ENCODE data around the gene MORN1.

MORN1 gene

DNA sequence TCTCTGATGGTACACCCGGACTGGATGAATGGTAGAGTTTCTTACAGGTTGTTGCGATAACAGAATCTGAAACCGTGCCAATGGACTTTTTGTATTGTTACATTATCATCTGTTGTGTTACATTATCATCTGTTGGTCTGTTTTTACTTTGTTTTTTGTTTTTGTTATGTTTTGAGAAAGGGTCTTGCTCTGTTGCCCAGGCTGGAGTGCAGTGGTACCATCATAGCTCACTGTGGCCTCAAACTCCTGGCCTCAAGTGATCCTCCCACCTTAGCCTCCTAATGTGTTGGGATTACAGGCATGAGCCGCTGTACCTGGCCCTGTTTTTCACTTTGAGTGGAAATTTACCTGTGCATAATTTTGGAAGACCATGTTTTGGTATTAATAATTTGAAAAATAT lies 31.2 kb upstream of the MORN1 start:
- H2AFZ ChIP-seq (ENCODE audit: low read length): no peak overlapping the region
- H3F3A ChIP-seq (ENCODE audit: insufficient read depth, low read length): no peaks in the 10 kb centered on the region
- TF ChIP-seq EZH2 (IDR thresholded peaks at IDR 0.05; ENCODE audit: borderline replicate concordance, low read length): no peak
- TF ChIP-seq CTCF (IDR thresholded peaks at IDR 0.05; ENCODE audit: low read length): no peak
- no peak overlapping the region for H3K9ac ChIP-seq (ENCODE audit: low read length)
- H3K4me1 ChIP-seq (ENCODE audit: insufficient read depth, low read length, severe bottlenecking): no peaks in the 10 kb centered on the region
- no peaks in the 10 kb centered on the region; the same call in 1 of the 2 replicates for H3K9me3 ChIP-seq (ENCODE audit: low read length)
- H3K27ac ChIP-seq (ENCODE audit: low read depth, low read length, poor library complexity, severe bottlenecking): no peak overlapping the region
- no peaks in the 10 kb centered on the region for H4K20me1 ChIP-seq (ENCODE audit: insufficient read depth, low read length)
- H3K4me3 ChIP-seq (ENCODE audit: low read depth, low read length, poor library complexity, severe bottlenecking): no peak overlapping the region
- H3K36me3 ChIP-seq (ENCODE audit: insufficient read depth, low read length): no peaks in the 10 kb centered on the region; the same call in 1 of the 2 replicates
- no peaks in the 10 kb centered on the region for H3K9me2 ChIP-seq (ENCODE audit: low read depth, low read length)
- no peaks in the 10 kb centered on the region for H3K79me2 ChIP-seq (ENCODE audit: insufficient read depth, low read length)
- H3K27me3 ChIP-seq (ENCODE audit: insufficient read depth, low read length): peaks cover 4% of the 10 kb centered on the region; the same call in 1 of the 2 replicates
- no peak overlapping the region for H3K4me2 ChIP-seq (ENCODE audit: low read length)

GRCh38 chr1:2419416-2419815 lies 28.1 kb upstream of the MORN1 start:
- H2AFZ ChIP-seq (ENCODE audit: low read length): no peak overlapping the region
- no peak overlapping the region for H3K4me3 ChIP-seq (ENCODE audit: low read depth, low read length, poor library complexity, severe bottlenecking)
- H3K27ac ChIP-seq (ENCODE audit: low read depth, low read length, poor library complexity, severe bottlenecking): no peak overlapping the region
- H3K9me3 ChIP-seq (ENCODE audit: low read length): no peaks in the 10 kb centered on the region; the same call in 1 of the 2 replicates
- no peak overlapping the region for H3K4me2 ChIP-seq (ENCODE audit: low read length)
- TF ChIP-seq CTCF (IDR thresholded peaks at IDR 0.05; ENCODE audit: low read length): no peak
- TF ChIP-seq EZH2 (IDR thresholded peaks at IDR 0.05; ENCODE audit: borderline replicate concordance, low read length): no peak
- no peaks in the 10 kb centered on the region for H4K20me1 ChIP-seq (ENCODE audit: insufficient read depth, low read length)
- no peaks in the 10 kb centered on the region; the same call in 1 of the 2 replicates for H3K36me3 ChIP-seq (ENCODE audit: insufficient read depth, low read length)
- H3K9me2 ChIP-seq (ENCODE audit: low read depth, low read length): no peaks in the 10 kb centered on the region
- H3K4me1 ChIP-seq (ENCODE audit: insufficient read depth, low read length, severe bottlenecking): peaks cover 7% of the 10 kb centered on the region
- H3K27me3 ChIP-seq (ENCODE audit: insufficient read depth, low read length): peaks cover 4% of the 10 kb centered on the region; the same call in 1 of the 2 replicates
- no peak overlapping the region for H3K9ac ChIP-seq (ENCODE audit: low read length)
- no peaks in the 10 kb centered on the region for H3K79me2 ChIP-seq (ENCODE audit: insufficient read depth, low read length)
- H3F3A ChIP-seq (ENCODE audit: insufficient read depth, low read length): no peaks in the 10 kb centered on the region

DNA sequence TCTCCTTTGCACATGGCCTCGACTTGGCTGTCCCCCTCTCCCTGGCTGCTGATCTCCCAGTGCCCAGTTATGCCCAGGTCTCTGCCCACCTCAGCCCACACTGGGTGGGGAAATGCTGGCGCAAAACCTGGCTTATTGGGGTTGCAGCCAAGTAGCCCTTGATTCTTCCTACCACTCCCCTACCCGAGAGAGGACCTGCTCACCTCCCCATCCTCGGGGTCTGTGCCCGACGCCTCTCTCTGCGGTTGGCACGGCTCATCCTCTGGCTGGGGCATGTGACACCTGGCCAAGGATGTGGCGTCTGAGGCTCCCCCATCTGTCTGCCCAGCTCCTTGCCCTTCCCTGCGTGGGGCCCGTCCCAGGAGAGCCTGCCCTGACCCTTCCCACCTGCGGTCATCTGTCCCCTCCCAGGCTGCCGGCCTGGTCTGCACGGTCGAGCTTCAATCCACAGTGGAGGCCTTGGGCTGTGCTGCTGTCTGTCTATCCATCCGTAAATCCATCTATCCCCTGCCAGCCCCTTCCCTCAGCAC lies 27.5 kb upstream of the MORN1 start:
- Histone ChIP-seq H2AFZ (ENCODE audit: low read length) (no peak overlapping the region), H3K79me2 (ENCODE audit: insufficient read depth, low read length) (no peaks in the 10 kb centered on the region), H3K4me3 (ENCODE audit: low read depth, low read length, poor library complexity, severe bottlenecking) (no peak overlapping the region), H3F3A (ENCODE audit: insufficient read depth, low read length) (no peaks in the 10 kb centered on the region), H3K4me2 (ENCODE audit: low read length) (no peak overlapping the region), H3K36me3 (ENCODE audit: insufficient read depth, low read length) (no peaks in the 10 kb centered on the region; the same call in 1 of the 2 replicates), H4K20me1 (ENCODE audit: insufficient read depth, low read length) (no peaks in the 10 kb centered on the region), H3K9me3 (ENCODE audit: low read length) (no peaks in the 10 kb centered on the region; the same call in 1 of the 2 replicates), H3K27me3 (ENCODE audit: insufficient read depth, low read length) (peaks cover 4% of the 10 kb centered on the region; the same call in 1 of the 2 replicates), H3K9ac (ENCODE audit: low read length) (no peak overlapping the region), H3K27ac (ENCODE audit: low read depth, low read length, poor library complexity, severe bottlenecking) (no peak overlapping the region), H3K4me1 (ENCODE audit: insufficient read depth, low read length, severe bottlenecking) (peaks cover 12% of the 10 kb centered on the region), H3K9me2 (ENCODE audit: low read depth, low read length) (no peaks in the 10 kb centered on the region)
- TF ChIP-seq EZH2 (IDR thresholded peaks at IDR 0.05; ENCODE audit: borderline replicate concordance, low read length) (no peak), CTCF (IDR thresholded peaks at IDR 0.05; ENCODE audit: low read length) (no peak)

Measured in OCI-LY1 (cell line).